ENCODE measurements around the gene MRPL43.

Gene MRPL43

GRCh38 chr10:101018118-101018599 lies 30.9 kb upstream of the MRPL43 start:
- H2AFZ ChIP-seq (ENCODE audit: low read length) = no peak overlapping the region
- H3K4me1 ChIP-seq (ENCODE audit: insufficient read depth, low read length, poor library complexity, severe bottlenecking) = no peaks in the 10 kb centered on the region

DNA sequence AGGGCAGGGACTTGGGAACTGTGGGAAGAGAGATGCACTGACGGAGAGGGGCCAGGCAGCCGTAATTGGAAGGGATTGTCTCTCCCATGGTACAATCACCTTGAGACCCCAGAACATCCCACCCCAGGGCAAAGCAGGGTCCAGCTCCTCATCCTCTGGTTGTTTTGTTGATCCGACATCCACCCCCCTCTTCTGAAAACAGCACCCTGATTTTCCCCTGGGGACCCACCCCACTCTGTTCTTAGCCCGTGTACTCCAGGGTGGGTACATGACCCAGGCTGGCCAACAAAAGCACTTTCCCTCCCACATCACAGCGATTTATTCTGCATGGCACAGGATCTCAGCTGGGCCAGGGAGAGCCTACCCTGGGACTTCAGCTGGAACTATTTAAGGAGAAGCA lies 29.5 kb upstream of the MRPL43 start:
- H3F3A ChIP-seq (ENCODE audit: low read depth) = no peaks in the 10 kb centered on the region; the same call in 1 of the 2 replicates
- H3K4me2 ChIP-seq (ENCODE audit: low read depth, low read length, poor library complexity, severe bottlenecking) = no peak overlapping the region
- H3K9me2 ChIP-seq (replicated peaks; ENCODE audit: low read depth, low read length) = no peaks in the 10 kb centered on the region
- TF ChIP-seq EZH2phosphoT487 (IDR thresholded peaks at IDR 0.05; ENCODE audit: borderline replicate concordance) = no peak
- TF ChIP-seq CTCF (conservative IDR thresholded peaks at IDR 0.05; ENCODE audit: low read length) = no peak
- H3K9ac ChIP-seq (ENCODE audit: low read depth, low read length, poor library complexity, severe bottlenecking) = no peak overlapping the region
- no peaks in the 10 kb centered on the region for H3K9me3 ChIP-seq (ENCODE audit: insufficient read depth, low read depth, low read length)
- no peaks in the 10 kb centered on the region for H3K79me2 ChIP-seq (ENCODE audit: insufficient read depth, low read length)
- no peak overlapping the region for H3K4me3 ChIP-seq (ENCODE audit: low read length, poor library complexity, severe bottlenecking)
- no peak overlapping the region for H2AFZ ChIP-seq (ENCODE audit: low read length)
- no peaks in the 10 kb centered on the region for H3K36me3 ChIP-seq (ENCODE audit: insufficient read depth, low read length)
- H3K4me1 ChIP-seq (ENCODE audit: insufficient read depth, low read length, poor library complexity, severe bottlenecking) = no peaks in the 10 kb centered on the region
- H4K20me1 ChIP-seq (ENCODE audit: insufficient read depth, low read length, poor library complexity, severe bottlenecking) = no peaks in the 10 kb centered on the region
- no peaks in the 10 kb centered on the region for H3K27me3 ChIP-seq (ENCODE audit: insufficient read depth, low read length, poor library complexity, severe bottlenecking)

More at GRCh38 chr10:101018118-101018599, 30.9 kb upstream of the MRPL43 start:
- no peak for TF ChIP-seq EZH2phosphoT487 (IDR thresholded peaks at IDR 0.05; ENCODE audit: borderline replicate concordance)
- no peak for TF ChIP-seq CTCF (conservative IDR thresholded peaks at IDR 0.05; ENCODE audit: low read length)
- Histone ChIP-seq H3K36me3 (ENCODE audit: insufficient read depth, low read length) (no peaks in the 10 kb centered on the region), H3K4me3 (ENCODE audit: low read length, poor library complexity, severe bottlenecking) (no peak overlapping the region), H3K9ac (ENCODE audit: low read depth, low read length, poor library complexity, severe bottlenecking) (no peak overlapping the region), H3K4me2 (ENCODE audit: low read depth, low read length, poor library complexity, severe bottlenecking) (no peak overlapping the region), H3K79me2 (ENCODE audit: insufficient read depth, low read length) (no peaks in the 10 kb centered on the region), H3K9me2 (replicated peaks; ENCODE audit: low read depth, low read length) (no peaks in the 10 kb centered on the region), H3F3A (ENCODE audit: low read depth) (no peaks in the 10 kb centered on the region; the same call in 1 of the 2 replicates), H3K9me3 (ENCODE audit: insufficient read depth, low read depth, low read length) (no peaks in the 10 kb centered on the region), H4K20me1 (ENCODE audit: insufficient read depth, low read length, poor library complexity, severe bottlenecking) (no peaks in the 10 kb centered on the region), H3K27me3 (ENCODE audit: insufficient read depth, low read length, poor library complexity, severe bottlenecking) (no peaks in the 10 kb centered on the region)

GRCh38 chr10:101015582-101015973 lies 28.3 kb upstream of the MRPL43 start:
- Histone ChIP-seq H3K4me2 (ENCODE audit: low read depth, low read length, poor library complexity, severe bottlenecking) (no peak overlapping the region), H3K36me3 (ENCODE audit: insufficient read depth, low read length) (no peaks in the 10 kb centered on the region), H2AFZ (ENCODE audit: low read length) (no peak overlapping the region), H3K4me1 (ENCODE audit: insufficient read depth, low read length, poor library complexity, severe bottlenecking) (no peaks in the 10 kb centered on the region), H4K20me1 (ENCODE audit: insufficient read depth, low read length, poor library complexity, severe bottlenecking) (no peaks in the 10 kb centered on the region), H3K9me3 (ENCODE audit: insufficient read depth, low read depth, low read length) (no peaks in the 10 kb centered on the region), H3K27me3 (ENCODE audit: insufficient read depth, low read length, poor library complexity, severe bottlenecking) (no peaks in the 10 kb centered on the region), H3F3A (ENCODE audit: low read depth) (no peaks in the 10 kb centered on the region; the same call in 1 of the 2 replicates), H3K4me3 (ENCODE audit: low read length, poor library complexity, severe bottlenecking) (no peak overlapping the region), H3K9ac (ENCODE audit: low read depth, low read length, poor library complexity, severe bottlenecking) (no peak overlapping the region), H3K79me2 (ENCODE audit: insufficient read depth, low read length) (no peaks in the 10 kb centered on the region), H3K9me2 (replicated peaks; ENCODE audit: low read depth, low read length) (no peaks in the 10 kb centered on the region)
- TF ChIP-seq EZH2phosphoT487 (IDR thresholded peaks at IDR 0.05; ENCODE audit: borderline replicate concordance) (no peak), CTCF (conservative IDR thresholded peaks at IDR 0.05; ENCODE audit: low read length) (no peak)
